Measurements from ENCODE around the gene ADORA2B. TPM values are rescaled to one million over a fixed set of nuclear protein-coding genes. Genes with fewer than 3 reads are reported as not detected.

ADORA2B gene
- total and polyA plus RNA-seq, 2 of the 8 experiments (the other 6 are each of a cell fraction or from before 2014, with no cell fraction given) = 2.6 to 8.2 TPM

GRCh38 chr17:15908378-15908777 is 36.6 kb upstream of the ADORA2B start:
- H2AFZ ChIP-seq (ENCODE audit: low read length) = no peak overlapping the region
- TF ChIP-seq CHD2 (IDR thresholded peaks at IDR 0.05; ENCODE audit: low read length) (no peak), HDAC2 (IDR thresholded peaks at IDR 0.05; ENCODE audit: borderline replicate concordance in 1 of 2, low read depth in 2 of 2, low read length in 2 of 2) (no peak), HDAC6 (IDR thresholded peaks at IDR 0.05; ENCODE audit: low read depth, low read length) (no peak), TBP (IDR thresholded peaks at IDR 0.05; ENCODE audit: low read depth, low read length) (no peak), GTF2F1 (IDR thresholded peaks at IDR 0.05; ENCODE audit: borderline replicate concordance, low read depth, low read length) (no peak), GABPA (IDR thresholded peaks at IDR 0.05; ENCODE audit: borderline replicate concordance, insufficient read depth, low read length) (no peak), RAD21 (IDR thresholded peaks at IDR 0.05 in 1 of 2, conservative IDR thresholded peaks at IDR 0.05 in 1 of 2; ENCODE audit: low read depth in 2 of 2, low read length in 2 of 2) (no peak), KDM4A (IDR thresholded peaks at IDR 0.05; ENCODE audit: low read depth, low read length, severe bottlenecking) (no peak)

More at GRCh38 chr17:15908378-15908777, 36.6 kb upstream of the ADORA2B start:
- Histone ChIP-seq H3K56ac (replicated peaks; ENCODE audit: insufficient read length, low read depth, low read length) (no peak overlapping the region), H3K36me3 (ENCODE audit: control insufficient read depth in 2 of 4, insufficient read depth in 4 of 4, low read length in 3 of 4) (no peaks in the 10 kb centered on the region), H4K5ac (ENCODE audit: insufficient read length, low read depth, low read length) (no peak overlapping the region), H4K91ac (replicated peaks; ENCODE audit: insufficient read length, low read length) (no peak overlapping the region), H3K18ac (ENCODE audit: extremely low read depth, low read length) (no peak overlapping the region), H4K8ac (ENCODE audit: extremely low read depth, insufficient read depth, low read length) (no peak overlapping the region), H4K20me1 (replicated peaks in 1 of 2; ENCODE audit: control insufficient read depth in 1 of 2, insufficient read depth in 2 of 2, low read length in 2 of 2) (no peaks in the 10 kb centered on the region), H3K4ac (replicated peaks; ENCODE audit: insufficient read length, low read depth, low read length) (peak overlapping the region; percentile 65), H3K23ac (ENCODE audit: insufficient read length) (no peak overlapping the region), H3K14ac (ENCODE audit: insufficient read length) (no peak overlapping the region), H3K27ac (ENCODE audit: low read depth, low read length) (no peak overlapping the region), H3K23me2 (ENCODE audit: low read depth, low read length) (no peaks in the 10 kb centered on the region), H3K4me2 (ENCODE audit: insufficient read depth in 1 of 2, low read depth in 2 of 2, low read length in 2 of 2) (no peak overlapping the region), H3K27me3 (replicated peaks in 1 of 4; ENCODE audit: control insufficient read depth in 3 of 4, extremely low read depth in 1 of 4, insufficient read depth in 3 of 4, low read length in 3 of 4) (no peaks in the 10 kb centered on the region), H3K4me3 (ENCODE audit: extremely low read depth in 1 of 4, insufficient read depth in 2 of 4, low read depth in 3 of 4, low read length in 4 of 4) (no peak overlapping the region), H3K9ac (replicated peaks in 1 of 4; ENCODE audit: extremely low read depth in 1 of 4, low read depth in 3 of 4, low read length in 3 of 4) (no peak overlapping the region), H2BK12ac (ENCODE audit: low read depth, low read length) (0 out of 2 replicates have a peak overlapping the region, but pooled peaks have one; percentile 6), H2AK5ac (ENCODE audit: low read depth, low read length) (peak overlapping the region; percentile 17; the same call in 1 of the 2 replicates), H2BK120ac (replicated peaks; ENCODE audit: low read depth, low read length) (no peak overlapping the region), H3K79me1 (ENCODE audit: low read depth, low read length) (no peaks in the 10 kb centered on the region), H2BK5ac (ENCODE audit: low read depth, low read length) (no peak overlapping the region), H2BK15ac (ENCODE audit: low read length) (no peak overlapping the region), H3K9me3 (ENCODE audit: insufficient read depth in 2 of 2, low read depth in 1 of 2, low read length in 1 of 2) (no peaks in the 10 kb centered on the region), H3K4me1 (replicated peaks in 1 of 4; ENCODE audit: control insufficient read depth in 3 of 4, insufficient read depth in 4 of 4, low read length in 3 of 4) (peaks cover 0 to 7% (median 0%) of the 10 kb centered on the region in 4 experiments; a peak in 2 of 7 replicates), H3K79me2 (ENCODE audit: control insufficient read depth in 1 of 2, insufficient read depth in 2 of 2, low read length in 2 of 2) (no peaks in the 10 kb centered on the region), H2BK20ac (ENCODE audit: low read length) (no peak overlapping the region)
- 88% methylated on average over 4 of the region's 4 CpGs; no CpG with 5 or more reads in 1 of the 2 experiments for WGBS, 2 experiments (ENCODE audit: extremely low coverage in 1 of 2, insufficient coverage in 1 of 2, insufficient read length in 1 of 2, insufficient replicate concordance in 2 of 2, low coverage in 1 of 2, low lambda C conversion rate in 2 of 2, missing lambda C conversion rate in 1 of 2)
- CTCF ChIA-PET (ENCODE audit: partially characterized antibody) = interaction anchor here (0.6 to 1.0 kb wide), 3 partner anchors 12 to 41 kb away, joined by 3 to 5 read pairs (median 3); no protein-coding TSS in a partner anchor
- FAIRE-seq (no peak), DNase-seq (ENCODE audit: low read depth in 1 of 2, low spot score in 2 of 2) (no peak)
- POLR2A ChIA-PET (ENCODE audit: partially characterized antibody) = no interaction called here
